Fibroblast of the aortic adventitia (primary cell): ENCODE data around the gene SFI1. TPM values are rescaled to one million over a fixed set of nuclear protein-coding genes. Genes with fewer than 3 reads are reported as not detected.
A peak's percentile ranks its signal among the peaks of the same experiment; 100 is the strongest.
"Not testable (repeated sequence)": the region's sequence is repeated elsewhere in the genome, so short reads cannot be mapped to it uniquely, and the experiment has no call there.

Source experiments
- DNase-seq: peaks from one replicate; pipeline ENCODE4 v3.0.0-alpha.2; 2010; ENCODE audit warnings: low read depth
- H3K4me3 ChIP-seq: 2 replicates; pipeline ENCODE4 v1.5.1; 2011; ENCODE audit warnings: low read depth, mild to moderate bottlenecking, control low read depth, low read length, moderate library complexity
- total RNA-seq: library from RNA; depleted of rRNA; stranded (reverse); fragments of >200 nt; gene quantifications from 2 replicates; pipeline ENCODE4 v1.2.3, GENCODE V29; 2012; ENCODE audit warnings: low replicate concordance
- TF ChIP-seq, protein P1 (sequence below): IDR thresholded peaks from 2 replicates; pipeline ENCODE4 v1.5.1; 2011; ENCODE audit warnings: mild to moderate bottlenecking, low read length, control low read depth, inconsistent platforms; ENCODE audit not compliant: insufficient read depth

SFI1 gene
- total RNA-seq, 1 donor = 19.9 TPM

DNA sequence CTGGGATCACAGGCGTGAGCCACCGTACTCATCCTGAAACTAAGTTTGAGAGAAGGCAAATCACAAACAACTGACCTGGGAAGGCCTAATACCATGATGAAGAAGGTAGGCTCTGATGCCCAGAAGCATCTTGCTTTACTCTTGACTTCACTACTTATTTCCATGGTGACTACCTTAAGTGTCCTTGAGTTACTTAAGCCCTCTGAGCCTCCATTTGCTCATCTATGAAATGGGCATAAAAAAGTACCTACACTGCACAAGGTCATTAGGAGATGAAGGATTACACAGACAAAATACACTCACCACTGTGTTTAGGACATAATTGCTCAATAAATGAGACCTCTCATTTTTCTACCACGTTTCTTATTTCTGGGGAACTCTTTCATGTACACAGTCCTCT lies 34.6 kb upstream of the SFI1 start:
- TF ChIP-seq, protein P1, sequence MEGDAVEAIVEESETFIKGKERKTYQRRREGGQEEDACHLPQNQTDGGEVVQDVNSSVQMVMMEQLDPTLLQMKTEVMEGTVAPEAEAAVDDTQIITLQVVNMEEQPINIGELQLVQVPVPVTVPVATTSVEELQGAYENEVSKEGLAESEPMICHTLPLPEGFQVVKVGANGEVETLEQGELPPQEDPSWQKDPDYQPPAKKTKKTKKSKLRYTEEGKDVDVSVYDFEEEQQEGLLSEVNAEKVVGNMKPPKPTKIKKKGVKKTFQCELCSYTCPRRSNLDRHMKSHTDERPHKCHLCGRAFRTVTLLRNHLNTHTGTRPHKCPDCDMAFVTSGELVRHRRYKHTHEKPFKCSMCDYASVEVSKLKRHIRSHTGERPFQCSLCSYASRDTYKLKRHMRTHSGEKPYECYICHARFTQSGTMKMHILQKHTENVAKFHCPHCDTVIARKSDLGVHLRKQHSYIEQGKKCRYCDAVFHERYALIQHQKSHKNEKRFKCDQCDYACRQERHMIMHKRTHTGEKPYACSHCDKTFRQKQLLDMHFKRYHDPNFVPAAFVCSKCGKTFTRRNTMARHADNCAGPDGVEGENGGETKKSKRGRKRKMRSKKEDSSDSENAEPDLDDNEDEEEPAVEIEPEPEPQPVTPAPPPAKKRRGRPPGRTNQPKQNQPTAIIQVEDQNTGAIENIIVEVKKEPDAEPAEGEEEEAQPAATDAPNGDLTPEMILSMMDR = no peak
- no peak overlapping the region for H3K4me3 ChIP-seq
- DNase-seq = no peak

DNA sequence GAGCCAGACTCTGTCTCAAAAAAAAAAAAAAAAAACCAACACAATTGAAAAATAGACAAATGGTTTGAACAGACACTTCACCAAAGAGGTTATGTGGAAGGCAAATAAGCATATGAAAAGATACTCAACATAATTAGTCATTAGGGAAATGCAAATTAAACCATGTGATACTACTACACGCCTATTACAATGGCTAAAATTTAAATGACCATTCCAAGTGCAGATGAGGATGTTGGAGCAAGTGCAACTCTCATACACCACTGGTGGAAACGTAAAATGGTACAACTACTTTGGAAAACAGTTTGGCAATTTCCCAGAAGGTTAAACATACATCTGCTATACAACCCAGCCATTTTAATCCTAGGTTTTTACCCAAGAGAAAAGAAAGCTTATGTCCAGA lies 31.0 kb upstream of the SFI1 start:
- TF ChIP-seq, protein P1 = no peak
- no peak for DNase-seq
- H3K4me3 ChIP-seq = no peak overlapping the region

DNA sequence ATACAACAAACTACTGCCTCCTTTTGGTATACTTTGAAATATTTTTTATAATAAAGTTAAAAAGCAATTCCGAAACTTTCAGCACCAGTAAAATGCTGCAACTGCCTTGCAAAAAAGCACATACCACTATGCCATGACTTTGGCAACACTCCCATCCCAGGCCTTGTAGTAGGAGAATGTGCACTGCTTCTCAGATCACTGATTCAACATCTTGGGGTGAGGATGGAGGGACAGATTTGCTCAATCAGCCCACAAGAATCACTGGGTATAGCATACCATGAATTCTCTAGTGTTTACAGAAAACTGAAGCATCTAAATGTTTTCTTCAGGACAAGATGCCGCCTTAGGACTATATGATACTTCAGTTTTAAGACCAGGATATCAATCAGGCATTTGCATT lies 21.6 kb upstream of the SFI1 start:
- no peak overlapping the region for H3K4me3 ChIP-seq
- TF ChIP-seq, protein P1 = no peak
- peak; percentile 72 for DNase-seq

DNA sequence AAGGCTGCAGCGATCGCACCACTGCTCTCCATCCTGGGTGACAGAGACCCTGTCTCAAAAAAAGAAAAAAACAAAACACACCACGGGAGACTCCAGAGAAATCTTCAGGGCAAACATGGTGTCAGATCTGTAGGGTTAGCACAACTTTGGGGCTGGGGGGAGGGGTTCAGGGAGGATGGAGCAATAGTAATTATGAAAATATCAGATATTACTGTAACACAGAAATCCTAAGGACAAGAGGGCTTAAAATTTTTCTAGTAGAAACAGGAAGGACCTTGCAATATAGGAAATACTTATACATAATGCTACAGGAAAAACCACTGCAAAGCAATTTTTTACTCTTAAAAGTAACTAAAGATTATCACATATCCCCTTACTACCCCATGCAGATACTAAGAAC lies 20.5 kb upstream of the SFI1 start:
- TF ChIP-seq, protein P1 = no peak
- DNase-seq = no peak
- no peak overlapping the region for H3K4me3 ChIP-seq

DNA sequence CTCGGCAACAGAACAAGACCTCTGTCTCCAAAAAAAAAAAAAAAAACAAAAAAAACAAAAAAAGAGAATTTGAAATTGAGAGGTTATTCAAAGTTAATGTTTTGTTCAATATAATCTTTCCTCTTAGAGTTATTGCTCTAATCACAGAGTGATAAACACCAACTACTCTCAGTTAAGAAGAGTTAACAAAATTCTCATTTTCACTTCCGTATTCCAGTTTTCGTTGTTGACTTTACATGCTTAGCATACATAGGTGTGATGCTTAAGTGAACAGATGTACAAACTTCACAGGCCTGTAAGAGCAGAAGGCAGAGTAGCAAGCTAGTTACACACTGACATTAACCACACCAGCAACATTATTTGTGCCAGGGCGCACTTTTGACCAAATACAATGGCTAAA lies 19.0 kb upstream of the SFI1 start:
- TF ChIP-seq, protein P1 = no peak
- no peak overlapping the region for H3K4me3 ChIP-seq
- no peak for DNase-seq

DNA sequence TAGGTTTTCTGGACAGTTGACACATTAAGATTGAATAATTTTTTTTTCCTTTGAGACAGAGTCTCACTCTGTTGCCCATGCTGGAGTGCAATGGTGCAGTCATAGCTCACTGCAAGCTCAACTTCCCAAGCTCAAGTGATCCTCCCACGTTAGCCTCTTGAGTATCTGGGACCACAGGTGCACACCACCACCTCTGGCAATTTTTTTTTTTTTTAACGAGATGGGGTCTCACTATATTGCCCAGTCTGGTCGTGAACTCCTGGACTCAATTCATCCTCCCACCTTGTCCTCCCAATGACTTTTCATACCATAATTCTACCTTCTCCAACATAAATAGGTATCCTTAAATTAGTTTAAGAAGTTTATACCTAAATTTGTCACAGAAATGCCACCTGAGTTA lies 15.2 kb upstream of the SFI1 start:
- no peak for DNase-seq
- TF ChIP-seq, protein P1 = no peak
- H3K4me3 ChIP-seq = no peak overlapping the region

DNA sequence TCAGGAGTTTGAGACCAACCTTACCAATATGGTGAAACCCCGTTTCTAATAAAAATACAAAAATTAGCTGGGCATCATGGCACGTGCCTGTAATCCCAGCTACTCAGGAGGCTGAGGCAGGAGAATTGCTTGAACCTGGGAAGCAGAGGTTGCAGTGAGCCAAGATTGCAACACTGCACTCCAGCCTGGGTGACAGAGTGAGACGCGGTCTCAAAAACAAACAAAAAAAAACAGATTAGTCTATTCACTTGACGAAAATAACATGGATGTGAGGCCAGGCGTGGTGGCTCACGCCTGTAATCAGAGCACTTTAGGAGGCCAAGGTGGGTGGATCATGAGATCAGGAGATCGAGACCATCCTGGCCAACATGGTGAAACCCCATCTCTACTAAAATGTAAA lies 13.9 kb upstream of the SFI1 start:
- H3K4me3 ChIP-seq, DNase-seq: not testable (repeated sequence)

DNA sequence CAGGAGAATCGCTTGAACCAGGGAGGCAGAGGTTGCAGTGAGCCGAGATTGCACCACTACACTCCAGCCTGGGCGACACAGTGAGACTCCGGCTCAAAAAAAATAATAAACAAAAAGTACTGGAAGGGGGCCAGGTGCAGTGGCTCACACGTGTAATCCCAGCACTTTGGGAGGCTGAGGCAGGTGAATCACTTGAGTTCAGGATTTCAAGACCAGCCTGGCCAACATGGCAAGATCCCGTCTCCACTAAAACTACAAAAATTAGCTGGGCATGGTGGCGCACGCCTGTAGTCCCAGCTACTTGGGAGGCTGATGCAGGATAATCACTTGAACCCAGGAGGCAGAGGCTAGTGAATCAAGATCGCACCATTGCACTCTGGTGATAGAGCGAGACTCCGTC lies 10.0 kb upstream of the SFI1 start:
- H3K4me3 ChIP-seq, DNase-seq: not testable (repeated sequence)
